KG1 (cell line): ENCODE data around the gene UBE2S.

Experiments used
- DNase-seq: peaks from one replicate; lab custom pipeline; 2025; lab: John Stamatoyannopoulos, UW

The UBE2S gene

GRCh38 chr19:55362174-55362989 is 45.2 kb downstream of the UBE2S start:
- DNase-seq: no peak

DNA sequence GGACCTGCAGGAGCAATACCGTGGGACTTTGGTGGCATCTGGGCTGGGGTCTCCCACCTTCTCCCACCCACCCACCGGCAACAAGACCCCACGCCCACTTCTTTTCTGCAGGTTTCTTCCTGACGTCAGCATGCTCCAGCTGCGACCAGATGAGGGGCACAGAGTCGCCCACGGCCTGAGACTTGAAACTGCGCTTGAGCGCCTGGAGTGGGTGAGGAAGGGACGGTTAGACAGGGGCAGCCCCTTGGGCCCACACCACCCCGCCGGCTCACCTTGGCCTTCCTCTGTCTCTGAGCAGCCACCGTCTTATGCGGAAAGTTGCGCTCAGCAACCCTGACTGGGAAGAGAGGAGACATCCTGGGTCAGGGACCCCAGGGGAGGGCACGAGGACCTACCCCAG is 46.7 kb downstream of the UBE2S start:
- DNase-seq: no peak

GRCh38 chr19:55358943-55359908 is 48.4 kb downstream of the UBE2S start:
- DNase-seq: no peak

DNA sequence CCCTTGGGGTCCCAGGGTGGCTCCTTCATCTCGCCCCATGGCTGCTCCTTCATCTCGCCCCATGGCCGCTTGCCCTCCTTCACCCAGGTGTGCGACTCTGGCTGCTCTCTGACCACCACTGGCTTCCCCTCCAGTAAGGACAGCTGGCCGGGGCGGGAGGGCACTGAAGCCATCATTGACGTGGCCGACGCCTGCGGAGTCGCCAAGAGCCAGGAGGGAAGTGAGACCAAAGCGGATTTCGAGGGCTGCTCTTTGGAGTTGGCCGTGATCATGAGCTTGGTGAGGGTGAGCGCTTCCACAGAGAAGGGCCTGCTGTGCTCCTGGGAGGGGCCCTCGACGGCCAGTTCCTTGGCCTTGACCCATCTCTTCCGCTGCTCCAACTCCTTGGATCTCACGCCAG is 49.1 kb downstream of the UBE2S start:
- no peak for DNase-seq

- DNase-seq: no peak
Observed at GRCh38 chr19:55355213-55355821, 52.3 kb downstream of the UBE2S start.

GRCh38 chr19:55354698-55355212 is 52.8 kb downstream of the UBE2S start, which contains the start of gene COX6B2:
COX6B2 (minus strand) TSS chr19:55354719; CDS start chr19:55354521, 198 bp downstream.
- no peak for DNase-seq

DNA sequence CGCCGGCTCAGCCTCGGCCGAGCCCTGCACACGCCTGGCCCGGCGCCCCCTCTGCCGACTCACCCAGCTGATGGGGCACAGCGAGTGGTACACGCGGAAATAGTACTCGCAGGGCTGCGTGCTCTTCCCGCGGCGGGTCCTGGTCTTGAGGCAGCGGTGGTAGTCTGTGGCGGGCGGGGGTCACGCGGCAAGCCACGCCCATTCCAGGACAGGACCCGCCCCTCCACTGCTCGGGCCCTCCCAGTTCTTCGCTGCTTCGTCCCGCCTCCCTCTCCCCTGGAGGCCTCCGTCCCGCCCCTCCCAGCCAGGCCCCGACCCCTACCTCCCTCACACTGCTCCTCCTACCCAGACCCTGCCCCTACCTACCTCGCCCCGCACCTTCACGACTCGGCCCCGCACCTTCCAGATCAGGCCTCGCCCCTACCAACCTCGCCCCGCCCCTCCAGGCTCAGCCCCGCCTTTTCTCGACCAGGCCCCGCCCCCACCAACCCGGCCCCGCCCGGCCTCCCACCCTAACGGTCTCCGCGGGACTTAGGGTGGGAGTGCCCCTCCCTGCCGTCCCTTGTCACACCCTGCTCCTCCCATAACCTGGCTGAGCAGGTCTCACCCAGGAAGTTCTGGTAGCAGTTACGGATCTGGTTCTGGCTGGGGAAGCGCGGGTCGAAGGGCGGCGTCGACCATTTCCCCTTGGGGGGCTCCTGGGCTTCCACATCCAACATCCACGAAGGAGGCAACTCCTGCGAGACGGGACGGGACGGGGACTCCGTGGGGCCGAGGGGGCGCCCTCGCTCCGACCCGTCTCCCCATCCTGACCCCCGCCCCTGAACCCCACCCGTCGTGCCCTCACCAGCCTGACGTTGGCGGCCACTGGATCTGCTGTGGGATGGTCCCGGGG is 53.5 kb downstream of the UBE2S start:
- DNase-seq: no peak

DNA sequence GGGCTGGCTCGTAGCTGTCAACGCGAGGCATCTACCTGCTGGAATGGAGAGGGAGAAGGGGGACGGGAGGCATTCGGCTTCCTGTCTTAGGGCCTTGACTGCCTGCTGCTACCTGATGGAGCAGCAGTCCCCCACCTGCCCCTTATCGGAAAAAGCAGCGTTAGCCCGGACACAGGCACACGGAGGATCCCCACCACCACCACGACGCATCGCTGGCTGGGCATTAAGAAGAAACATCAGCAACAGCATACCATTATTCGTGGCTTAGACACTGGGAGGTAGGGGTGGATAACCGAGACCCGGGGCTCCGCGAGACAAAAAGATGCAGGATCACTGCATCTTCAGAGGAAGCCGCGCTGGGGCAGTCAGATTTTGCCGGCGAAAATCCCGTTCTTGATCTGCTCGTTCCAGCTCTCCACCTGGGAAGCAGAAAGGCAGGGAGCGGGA is 54.2 kb downstream of the UBE2S start:
- no peak for DNase-seq

DNA sequence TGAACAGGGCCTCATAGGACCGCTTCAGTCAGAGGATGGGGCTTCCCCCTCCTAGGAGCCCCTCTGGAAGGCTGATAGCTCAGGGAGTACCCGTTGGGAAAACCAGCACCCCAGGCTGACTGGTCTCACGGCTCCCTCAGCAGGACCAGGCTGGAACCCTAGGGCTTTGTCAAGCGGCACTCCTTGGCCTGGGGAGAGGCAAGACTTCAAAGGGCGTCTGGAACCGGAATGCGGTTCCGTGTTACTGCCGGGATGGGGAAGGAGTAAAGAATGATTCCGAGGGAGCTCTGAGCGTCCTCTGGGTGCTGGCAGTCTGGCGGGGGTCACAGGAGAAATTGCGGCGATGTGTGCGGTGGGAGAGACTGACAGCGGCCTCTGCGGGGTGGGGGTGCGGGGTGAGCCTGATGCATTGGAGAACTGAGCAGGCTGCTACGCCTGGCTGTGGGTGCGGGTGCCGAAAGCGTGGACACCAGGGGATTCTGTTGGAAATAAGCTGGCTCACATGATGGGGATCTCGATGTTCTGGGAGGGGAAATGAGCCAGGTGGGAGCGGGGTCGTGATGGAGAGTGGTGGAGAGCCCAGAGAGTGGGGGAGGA is 54.9 kb downstream of the UBE2S start:
- no peak for DNase-seq

DNA sequence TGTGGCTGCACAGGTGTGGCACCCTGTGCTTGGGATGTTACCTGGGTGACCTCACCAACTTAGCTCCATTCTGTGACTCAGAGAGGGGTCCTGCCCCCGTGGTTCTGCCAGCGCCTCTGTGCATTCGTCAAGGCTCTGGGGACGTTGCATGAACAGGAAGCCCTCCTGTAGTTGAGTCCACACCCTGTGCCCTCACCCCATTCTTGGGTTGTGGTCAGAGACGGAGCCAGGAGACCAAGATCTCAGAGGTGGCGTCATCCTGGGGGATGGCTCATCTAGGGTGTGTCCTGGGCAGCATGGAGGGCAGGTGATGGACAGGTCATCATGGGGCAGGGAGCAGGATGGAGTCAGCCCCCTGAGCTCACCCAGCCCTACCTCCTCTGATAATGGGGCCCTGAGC is 55.5 kb downstream of the UBE2S start:
- no peak for DNase-seq

- DNase-seq: no peak
Observed at GRCh38 chr19:55350620-55351315, 56.8 kb downstream of the UBE2S start.
